GM19099 (cell line): ENCODE results near the gene RRAS.

Experiments used
- POLR2A ChIP-seq: IDR thresholded peaks from 3 replicates; pipeline ENCODE4 v1.6.1; 2011; ENCODE audit warnings: low read depth; ENCODE audit not compliant: insufficient read length; ENCODE audit errors: extremely low read depth

Gene RRAS

DNA sequence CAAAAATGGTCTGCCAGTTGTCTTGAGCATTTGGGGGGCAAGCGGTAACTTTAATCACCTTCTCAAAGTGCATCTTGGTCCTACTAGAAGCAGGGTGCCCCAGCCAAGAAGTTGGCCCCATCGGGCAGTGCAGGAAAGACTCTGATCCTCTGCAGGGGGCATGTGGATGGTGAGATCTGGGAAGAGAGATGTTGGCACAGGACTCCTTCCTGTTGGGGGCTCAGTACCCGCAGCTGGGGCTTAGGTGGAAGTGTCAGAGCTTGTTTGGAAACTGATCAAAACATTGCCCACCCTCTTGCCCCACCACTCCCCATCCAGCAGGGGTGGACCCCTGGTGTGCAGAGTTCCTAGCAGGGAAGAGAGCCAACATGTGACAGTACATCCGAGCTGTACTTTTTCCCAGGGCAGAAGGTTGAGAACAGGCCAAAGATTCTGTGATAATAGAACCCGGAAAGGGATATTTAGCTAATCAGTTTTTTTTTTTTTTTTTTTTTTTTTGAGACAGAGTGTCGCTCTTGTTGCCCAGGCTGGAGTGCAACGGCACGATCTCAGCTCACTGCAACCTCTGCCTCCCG is 8.8 kb downstream of the RRAS start:
- no peak for TF ChIP-seq POLR2A

DNA sequence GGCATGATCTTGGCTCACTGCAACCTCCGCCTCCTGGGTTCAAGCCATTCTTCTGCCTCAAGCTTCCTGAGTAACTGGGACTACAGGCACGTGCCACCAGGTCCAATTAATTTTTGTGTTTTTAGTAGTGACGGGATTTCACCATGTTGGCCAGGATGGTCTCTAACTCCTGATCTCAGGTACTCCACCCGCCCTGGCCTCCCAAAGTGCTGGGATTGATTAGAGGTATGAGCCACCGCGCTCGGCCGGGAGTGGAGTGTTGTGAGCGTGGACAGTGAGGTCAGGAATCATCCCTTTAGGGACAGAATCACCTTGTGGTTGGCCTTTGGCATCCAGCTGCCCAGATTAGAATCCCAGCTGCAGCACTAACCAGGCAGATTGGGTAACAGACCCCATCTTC is 10.3 kb downstream of the RRAS start:
- no peak for TF ChIP-seq POLR2A

DNA sequence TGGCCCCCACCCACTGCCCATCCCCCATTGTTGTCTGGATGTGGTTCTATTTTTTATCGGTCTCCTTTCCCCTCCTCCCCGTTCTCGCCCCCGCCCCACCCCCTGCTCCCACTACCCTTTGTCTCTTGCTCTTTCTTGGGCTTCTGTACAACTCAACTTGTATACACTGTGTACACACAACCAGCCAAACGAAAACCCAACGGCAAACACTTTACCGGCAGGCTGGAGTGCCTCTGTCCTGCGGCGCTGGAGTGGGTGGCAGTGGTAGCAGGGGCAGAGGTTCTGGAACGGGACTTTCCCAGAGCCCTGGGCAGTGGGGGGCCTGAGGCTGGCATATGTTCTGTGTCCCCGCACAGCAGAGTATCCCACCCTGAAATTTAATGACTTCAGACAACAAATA is 13.7 kb downstream of the RRAS start:
- no peak for TF ChIP-seq POLR2A

DNA sequence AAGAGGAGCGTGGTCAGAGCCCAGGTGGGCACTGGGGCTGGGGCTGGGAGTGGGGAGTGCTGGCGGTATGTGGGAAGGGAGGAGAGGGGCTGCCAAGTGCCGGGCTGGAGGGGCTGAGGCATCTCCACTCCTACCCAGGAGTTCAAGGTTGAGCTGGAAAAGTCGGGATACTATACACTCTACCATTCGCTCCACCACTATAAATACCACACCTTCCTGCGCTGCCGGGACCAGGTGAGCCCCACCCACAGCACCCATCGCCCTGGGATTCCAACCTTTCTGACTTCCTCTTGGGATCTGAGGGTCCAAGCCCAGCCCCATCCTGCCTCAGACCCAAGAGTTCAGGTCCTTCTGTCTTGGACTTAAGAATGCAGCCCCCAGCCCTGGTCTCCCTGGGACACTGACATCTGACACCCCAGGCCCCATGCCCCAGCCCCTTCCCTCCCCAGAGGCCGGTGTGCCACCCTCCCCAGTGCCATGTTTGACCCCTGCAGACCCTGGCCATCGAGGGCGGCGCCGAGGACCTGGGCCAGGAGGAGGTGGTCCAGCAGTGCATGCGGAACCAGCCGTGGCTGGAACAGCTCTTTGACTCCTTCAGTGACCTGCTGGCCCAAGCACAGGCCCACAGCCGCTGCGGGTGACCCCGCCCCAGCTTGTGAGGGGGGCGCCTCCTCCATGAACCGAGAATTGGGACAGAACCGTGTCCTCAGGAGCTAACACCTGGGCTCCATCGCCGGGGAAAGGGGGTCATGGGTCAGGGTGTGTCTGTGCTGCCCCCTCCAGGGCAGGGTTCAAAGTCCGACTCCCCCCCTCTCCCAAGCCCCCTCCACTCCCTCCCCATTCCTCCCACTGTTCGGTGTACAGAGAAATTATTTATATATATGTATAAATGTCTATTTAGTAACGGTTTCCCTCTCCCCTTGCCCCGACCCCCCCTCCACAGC is 14.7 kb downstream of the RRAS start:
- TF ChIP-seq POLR2A = no peak

DNA sequence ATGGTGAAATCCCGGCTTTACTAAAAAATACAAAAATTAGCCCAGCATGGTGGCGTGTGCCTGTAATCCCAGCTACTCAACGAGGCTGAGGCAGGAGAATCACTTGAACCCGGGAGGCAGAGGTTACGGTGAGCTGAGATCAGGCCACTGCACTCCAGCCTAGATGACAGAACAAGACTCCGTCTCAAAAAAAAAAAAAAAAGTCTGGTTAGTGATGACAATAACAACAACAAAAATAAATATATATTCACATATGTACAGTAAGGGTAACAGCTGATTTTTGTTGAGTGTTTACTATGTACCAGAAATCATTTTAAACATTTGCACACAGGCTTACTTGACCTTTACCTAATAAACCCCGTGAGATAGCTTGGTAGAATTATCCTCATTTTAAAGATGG is 23.0 kb downstream of the RRAS start:
- no peak for TF ChIP-seq POLR2A

DNA sequence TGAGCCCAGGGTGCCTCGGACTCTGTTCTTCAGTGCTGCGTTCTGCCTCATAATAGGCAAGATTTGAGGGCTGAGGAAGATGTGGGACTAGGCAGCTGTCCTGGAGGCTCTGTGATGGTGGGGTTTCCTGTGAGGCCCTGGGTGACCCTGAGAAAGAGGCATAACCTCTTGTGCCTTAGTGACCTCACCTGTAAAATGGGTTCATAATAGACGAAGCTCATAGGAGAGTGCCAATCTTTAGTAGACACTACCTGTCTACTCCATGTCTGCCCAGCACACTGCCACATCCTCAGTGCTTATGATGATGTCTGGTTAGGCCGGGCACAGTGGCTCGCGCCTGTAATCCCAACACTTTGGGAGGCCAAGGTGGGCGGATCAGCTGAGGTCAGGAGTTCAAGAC is 23.4 kb downstream of the RRAS start:
- TF ChIP-seq POLR2A = no peak

DNA sequence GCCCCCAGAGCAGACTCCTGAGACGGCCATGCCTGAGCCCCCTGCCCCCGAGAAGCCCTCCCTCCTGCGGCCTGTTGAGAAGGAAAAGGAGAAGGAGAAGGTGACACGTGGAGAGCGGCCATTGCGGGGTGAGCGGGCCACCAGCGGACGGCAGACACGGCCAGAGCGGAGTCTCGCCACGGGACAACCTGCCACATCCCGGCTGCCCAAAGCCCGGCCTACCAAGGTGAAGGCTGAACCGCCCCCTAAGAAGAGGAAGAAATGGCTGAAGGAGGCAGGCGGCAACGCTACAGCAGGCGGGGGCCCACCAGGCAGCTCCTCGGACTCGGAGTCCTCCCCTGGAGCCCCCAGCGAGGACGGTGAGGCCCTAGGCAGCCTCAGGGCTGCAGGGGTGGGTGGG is 24.1 kb downstream of the RRAS start:
- no peak for TF ChIP-seq POLR2A

DNA sequence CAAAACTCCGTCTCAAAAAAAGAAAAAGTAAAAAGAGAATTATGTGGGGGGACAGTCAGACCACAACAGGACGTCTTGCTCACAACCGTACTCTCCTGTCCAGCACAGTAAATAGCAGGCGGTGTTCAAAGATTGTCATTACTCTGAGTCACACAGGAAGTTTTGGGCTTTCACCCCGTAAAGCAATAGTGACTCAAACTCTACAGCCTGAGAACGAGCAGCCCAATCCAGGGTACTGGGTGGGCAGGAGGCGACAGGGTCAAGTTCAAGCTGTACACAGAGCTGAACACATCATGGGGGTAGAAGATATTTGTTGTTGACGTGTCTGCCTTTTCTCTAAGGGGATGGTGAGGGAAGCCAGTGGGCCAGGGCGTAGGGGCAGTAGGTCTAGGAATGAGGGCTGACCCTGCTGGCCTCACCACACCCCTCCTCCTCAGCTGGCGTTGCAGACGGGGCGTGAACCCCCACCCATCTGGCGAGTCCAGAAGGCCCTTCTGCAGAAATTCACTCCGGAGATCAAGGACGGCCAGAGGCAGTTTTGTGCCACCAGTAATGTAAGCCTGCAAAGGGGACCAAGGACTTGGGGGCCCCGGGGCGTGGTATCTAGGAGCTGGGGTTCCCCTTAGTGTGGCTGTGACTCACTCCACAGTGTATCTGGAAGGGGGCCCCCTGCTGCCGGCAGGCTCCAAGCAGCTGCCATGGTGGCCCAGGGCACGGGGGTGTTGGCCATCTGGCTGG is 25.7 kb downstream of the RRAS start:
- no peak for TF ChIP-seq POLR2A

DNA sequence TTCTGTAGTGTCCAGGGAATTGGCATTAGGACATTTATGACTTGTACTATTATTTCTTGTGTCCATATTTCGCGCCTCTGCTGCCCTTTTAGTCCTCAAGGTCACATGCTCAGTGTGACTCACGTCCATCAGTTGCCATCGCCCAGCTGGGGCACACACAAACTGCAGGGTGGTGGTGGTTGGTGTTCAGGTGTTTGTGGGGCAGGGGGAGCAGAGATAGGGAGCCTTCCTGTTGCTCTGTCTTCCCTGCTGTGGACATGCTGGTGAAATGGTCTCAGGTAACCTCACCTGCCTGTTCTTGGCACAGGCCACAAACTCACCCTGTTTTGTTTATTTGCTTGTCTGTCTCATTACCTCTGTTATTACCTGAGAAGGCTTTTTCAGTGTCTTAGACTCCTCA is 26.6 kb downstream of the RRAS start:
- TF ChIP-seq POLR2A = no peak

DNA sequence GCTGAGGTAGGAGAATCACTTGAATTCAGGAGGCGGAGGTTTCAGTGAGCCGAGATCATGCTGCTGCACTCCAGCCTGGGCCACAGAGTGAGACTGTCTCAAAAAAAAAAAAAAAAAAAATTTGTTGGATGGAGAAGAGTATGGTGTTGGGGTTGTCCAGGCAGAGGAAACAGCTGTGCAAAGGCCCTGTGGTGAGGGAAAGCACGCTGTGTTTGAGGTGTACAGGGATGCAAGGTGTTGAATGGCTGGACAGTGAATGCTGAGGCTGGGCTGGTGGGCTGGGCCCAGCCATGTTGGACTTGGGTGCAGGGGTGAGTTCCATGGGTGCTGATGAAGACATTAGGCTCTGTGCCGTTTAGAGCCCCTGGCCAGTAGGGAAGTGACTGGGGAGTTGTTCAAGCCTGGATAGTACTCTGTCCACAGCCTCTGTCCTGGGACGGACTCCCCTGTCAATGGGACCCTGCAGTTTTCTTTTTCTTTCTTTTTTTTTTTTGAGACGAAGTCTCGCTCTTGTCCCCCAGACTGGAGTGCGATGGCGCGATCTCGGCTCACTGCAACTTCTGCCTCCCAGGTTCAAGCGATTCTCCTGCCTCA is 30.3 kb downstream of the RRAS start:
- no peak for TF ChIP-seq POLR2A

DNA sequence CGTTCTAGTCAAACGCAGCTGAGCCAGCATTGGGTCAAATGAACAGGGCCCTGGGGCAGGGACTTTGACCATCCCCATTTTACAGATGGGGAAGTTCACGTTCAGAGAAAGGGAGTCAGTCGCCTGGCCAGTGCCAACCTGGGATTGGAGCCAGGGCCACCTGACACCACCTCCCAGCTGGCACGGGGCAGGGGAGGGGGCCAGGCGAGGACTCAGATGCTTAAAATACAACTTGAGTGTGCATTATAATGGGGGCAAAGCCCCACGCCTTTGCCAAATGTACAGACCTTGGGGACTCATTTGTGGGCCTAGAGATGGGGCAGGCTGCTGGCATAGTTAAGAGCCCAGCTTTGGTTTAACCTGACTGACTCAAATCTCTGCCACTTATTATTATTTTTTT is 34.3 kb downstream of the RRAS start:
- no peak for TF ChIP-seq POLR2A

DNA sequence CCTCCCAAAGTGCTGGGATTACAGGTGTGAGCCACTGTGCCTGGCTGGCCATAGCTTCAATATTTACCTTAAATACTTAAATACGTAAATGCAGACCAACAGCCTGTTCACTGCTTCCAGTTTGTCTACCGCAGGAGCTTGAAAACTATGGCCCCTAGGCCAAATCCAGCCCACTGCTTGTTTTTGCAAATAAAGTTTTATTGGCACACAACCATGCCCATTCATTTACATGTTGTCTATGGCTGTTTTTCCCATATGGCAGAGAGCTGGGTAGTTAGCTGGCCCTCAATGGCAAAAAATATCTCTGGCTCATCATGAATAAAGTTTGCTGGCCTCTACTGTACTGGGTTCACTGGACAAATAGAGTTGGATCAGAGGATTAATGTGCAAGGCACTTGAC is 37.1 kb downstream of the RRAS start:
- TF ChIP-seq POLR2A = no peak

DNA sequence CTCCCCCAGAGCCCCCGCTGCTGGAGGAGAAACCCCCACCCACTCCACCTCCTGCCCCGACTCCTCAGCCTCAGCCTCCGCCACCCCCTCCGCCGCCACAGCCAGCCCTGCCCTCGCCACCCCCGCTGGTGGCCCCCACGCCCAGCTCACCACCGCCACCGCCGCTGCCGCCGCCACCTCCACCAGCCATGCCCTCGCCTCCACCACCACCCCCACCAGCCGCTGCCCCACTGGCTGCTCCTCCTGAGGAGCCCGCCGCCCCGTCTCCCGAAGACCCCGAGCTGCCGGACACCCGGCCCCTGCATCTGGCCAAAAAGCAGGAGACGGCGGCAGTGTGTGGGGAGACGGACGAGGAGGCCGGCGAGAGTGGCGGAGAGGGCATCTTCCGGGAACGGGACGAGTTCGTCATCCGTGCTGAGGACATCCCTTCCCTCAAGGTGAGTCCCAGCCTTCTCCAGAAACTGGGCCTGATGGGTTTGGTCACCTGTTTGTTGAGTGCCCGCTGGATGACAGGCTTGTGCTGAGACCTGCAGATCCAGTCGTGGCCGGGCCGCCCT is 38.4 kb downstream of the RRAS start:
- TF ChIP-seq POLR2A = no peak

DNA sequence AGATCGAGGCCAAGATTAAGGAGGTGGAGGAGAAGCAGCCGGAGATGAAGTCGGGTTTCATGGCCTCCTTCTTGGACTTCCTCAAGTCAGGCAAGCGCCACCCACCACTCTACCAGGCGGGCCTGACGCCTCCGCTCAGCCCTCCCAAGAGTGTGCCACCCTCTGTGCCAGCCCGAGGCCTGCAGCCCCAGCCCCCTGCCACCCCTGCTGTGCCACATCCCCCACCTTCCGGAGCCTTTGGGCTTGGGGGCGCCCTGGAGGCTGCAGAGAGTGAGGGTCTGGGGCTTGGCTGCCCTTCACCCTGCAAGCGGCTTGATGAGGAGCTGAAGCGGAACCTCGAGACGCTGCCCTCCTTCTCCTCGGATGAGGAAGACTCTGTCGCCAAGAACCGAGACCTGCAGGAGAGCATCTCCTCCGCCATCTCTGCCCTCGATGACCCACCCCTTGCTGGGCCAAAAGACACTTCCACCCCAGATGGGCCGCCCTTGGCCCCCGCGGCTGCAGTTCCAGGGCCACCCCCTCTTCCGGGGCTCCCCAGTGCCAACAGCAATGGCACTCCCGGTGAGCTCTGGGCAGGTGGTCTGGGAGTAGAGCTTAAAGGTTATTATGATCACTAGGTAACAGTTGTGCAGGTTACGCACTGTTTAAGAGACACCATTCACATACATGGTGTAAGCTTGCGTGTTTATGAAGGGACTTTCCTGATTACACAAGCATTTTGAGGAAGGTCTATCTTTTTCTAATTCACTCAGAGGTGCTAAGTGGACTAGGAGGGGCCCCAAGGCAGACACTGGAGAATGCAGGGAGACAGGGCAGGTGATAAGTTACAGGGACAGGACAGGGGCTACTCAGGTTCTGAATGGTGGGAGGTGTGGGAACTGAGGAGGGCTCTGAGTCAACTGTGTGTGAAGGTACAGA is 40.3 kb downstream of the RRAS start:
- TF ChIP-seq POLR2A = no peak
